K562 (cell line): Measurements from ENCODE around the gene GRWD1. TPM values are rescaled to one million over a fixed set of nuclear protein-coding genes. Genes with fewer than 3 reads are reported as not detected.

Experiments used
- ARNT ChIP-seq, 2 experiments: fragments of 450-650 bp; IDR thresholded peaks; 2 replicates each; pipeline ENCODE4 v1.6.1; 2016; ENCODE audit warnings: mild to moderate bottlenecking in 1 of 2
- E2F3 ChIP-seq: fragments of 250-450 bp; sonication (Bioruptor Pico); IDR thresholded peaks from 2 replicates; pipeline ENCODE4 v1.4.0; 2020; ENCODE audit warnings: mild to moderate bottlenecking
- ELF1 ChIP-seq: fragments of 200-800 bp; sonication (Bioruptor generic); IDR thresholded peaks from 2 replicates; pipeline ENCODE4 v1.6.1; 2016; ENCODE audit warnings: missing genetic modification characterization, missing compliant biosample characterization
- FOXM1 ChIP-seq, 2 experiments: fragments of 450-650 bp in 1 of 2; sonication (generic) in 1 of 2; formaldehyde crosslinking in 1 of 2; IDR thresholded peaks; 2 replicates each; pipeline versions ENCODE4 v1.6.1 to v1.9.0; 2017 to 2022; ENCODE audit warnings: low read depth in 2 of 2, mild to moderate bottlenecking in 2 of 2, missing genetic modification reagents in 1 of 2, moderate library complexity in 1 of 2
- KLF13 ChIP-seq: fragments of 450-650 bp; IDR thresholded peaks from 2 replicates; pipeline ENCODE4 v1.6.1; 2016; ENCODE audit warnings: missing genetic modification characterization, low read depth, mild to moderate bottlenecking, missing compliant biosample characterization, moderate library complexity, borderline replicate concordance
- RAD51 ChIP-seq: fragments of 450-650 bp; IDR thresholded peaks from 2 replicates; pipeline ENCODE4 v1.7.1; 2016; ENCODE audit warnings: low read depth, mild to moderate bottlenecking, borderline replicate concordance
- RFX7 ChIP-seq: fragments of 250-450 bp; sonication (Bioruptor Pico); IDR thresholded peaks from 2 replicates; pipeline ENCODE4 v1.5.1; 2021; ENCODE audit warnings: mild to moderate bottlenecking
- SMARCA5 ChIP-seq: fragments of 450-650 bp; IDR thresholded peaks from 2 replicates; pipeline ENCODE4 v1.6.1; 2016
- ZNF395 ChIP-seq: fragments of 200-800 bp; sonication (Bioruptor generic); IDR thresholded peaks from 2 replicates; pipeline ENCODE4 v1.6.1; 2017; ENCODE audit warnings: missing genetic modification characterization, missing compliant biosample characterization
- ZNF668 ChIP-seq: fragments of 250-450 bp; sonication (Bioruptor Pico); IDR thresholded peaks from 2 replicates; pipeline ENCODE4 v1.8.0; 2022; ENCODE audit warnings: mild to moderate bottlenecking, inconsistent platforms
- polyA plus RNA-seq, 8 experiments: library from polyadenylated mRNA; depleted of rRNA in 4 of 8; stranded (reverse) in 5 of 8; unstranded in 3 of 8; fragments of >200 nt; fragmentation: Nextera tagmentation in 2 of 8; fragmentation: Illumina TruSeq in 1 of 8; extraction: Ambion mirVana in 2 of 8; extraction: Trizol in 1 of 8; gene quantifications; 2 replicates each; pipeline versions ENCODE4 v1.2.1 to v1.2.3, GENCODE V29; 2011 to 2014; ENCODE audit warnings: inconsistent platforms in 1 of 8, missing spikeins in 1 of 8
- total RNA-seq, 7 experiments: library from RNA; depleted of rRNA in 6 of 7; stranded (reverse); fragments of >200 nt in 6 of 7; fragmentation: Illumina TruSeq in 2 of 7; extraction: Trizol in 2 of 7; gene quantifications; 2 replicates each; pipeline versions ENCODE4 v1.2.1 to v1.2.3, GENCODE V29; 2011 to 2021; ENCODE audit warnings: low replicate concordance in 1 of 7
- TF ChIP-seq, protein P1 (sequence below), 3 experiments: fragments of 200-800 bp in 1 of 3; fragments of 250-450 bp in 1 of 3; fragments of 450-650 bp in 1 of 3; sonication (Bioruptor Pico) in 1 of 3; sonication (Bioruptor generic) in 1 of 3; formaldehyde crosslinking in 1 of 3; IDR thresholded peaks; 2 replicates each; pipeline versions ENCODE4 v1.6.1 to v1.8.0; 2016 to 2022; ENCODE audit warnings: mild to moderate bottlenecking in 2 of 3, missing genetic modification characterization in 2 of 3, missing compliant biosample characterization in 1 of 3, moderate library complexity in 1 of 3
- TF ChIP-seq, protein P2 (sequence below), 2 experiments: fragments of 450-650 bp; conservative IDR thresholded peaks; 2 replicates each; pipeline ENCODE4 v1.6.1; 2017; ENCODE audit warnings: mild to moderate bottlenecking in 2 of 2, moderate library complexity in 2 of 2

The GRWD1 gene
- total and polyA plus RNA-seq, 9 of the 15 experiments (the other 6 are each of a cell fraction or from before 2014, with no cell fraction given): 1.5 to 87.2 (median 24.5) TPM

DNA sequence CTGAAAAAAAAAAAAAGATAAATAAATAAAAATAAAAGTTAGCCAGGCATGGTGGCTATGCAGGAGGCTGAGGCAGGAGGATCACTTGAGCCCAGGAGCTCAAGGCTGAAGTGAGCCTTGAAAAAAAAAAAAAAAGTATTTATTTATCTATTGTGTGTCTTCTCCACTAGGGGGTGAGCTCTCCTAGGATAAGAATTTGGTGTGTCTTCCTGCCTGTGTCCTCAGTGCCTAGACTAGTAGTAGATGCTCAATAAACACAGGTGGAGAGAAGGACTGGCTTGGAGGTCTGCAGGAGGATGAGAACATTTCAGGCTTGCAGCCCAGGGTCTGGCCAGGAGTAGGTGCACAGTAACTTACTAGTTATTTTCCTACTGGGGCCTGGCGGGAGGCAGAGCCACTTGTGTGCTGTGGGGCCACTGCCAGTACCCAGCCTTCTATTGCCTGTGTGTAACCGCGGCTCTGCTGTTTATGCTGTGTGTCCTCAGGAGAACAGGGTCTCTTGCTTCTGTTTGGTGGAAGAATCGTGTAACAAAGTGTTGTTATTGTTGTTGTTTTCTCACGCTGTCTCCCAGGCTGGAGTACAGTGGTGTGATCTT is 60.5 kb downstream of the GRWD1 start (continued):
- TF ChIP-seq, protein P1, sequence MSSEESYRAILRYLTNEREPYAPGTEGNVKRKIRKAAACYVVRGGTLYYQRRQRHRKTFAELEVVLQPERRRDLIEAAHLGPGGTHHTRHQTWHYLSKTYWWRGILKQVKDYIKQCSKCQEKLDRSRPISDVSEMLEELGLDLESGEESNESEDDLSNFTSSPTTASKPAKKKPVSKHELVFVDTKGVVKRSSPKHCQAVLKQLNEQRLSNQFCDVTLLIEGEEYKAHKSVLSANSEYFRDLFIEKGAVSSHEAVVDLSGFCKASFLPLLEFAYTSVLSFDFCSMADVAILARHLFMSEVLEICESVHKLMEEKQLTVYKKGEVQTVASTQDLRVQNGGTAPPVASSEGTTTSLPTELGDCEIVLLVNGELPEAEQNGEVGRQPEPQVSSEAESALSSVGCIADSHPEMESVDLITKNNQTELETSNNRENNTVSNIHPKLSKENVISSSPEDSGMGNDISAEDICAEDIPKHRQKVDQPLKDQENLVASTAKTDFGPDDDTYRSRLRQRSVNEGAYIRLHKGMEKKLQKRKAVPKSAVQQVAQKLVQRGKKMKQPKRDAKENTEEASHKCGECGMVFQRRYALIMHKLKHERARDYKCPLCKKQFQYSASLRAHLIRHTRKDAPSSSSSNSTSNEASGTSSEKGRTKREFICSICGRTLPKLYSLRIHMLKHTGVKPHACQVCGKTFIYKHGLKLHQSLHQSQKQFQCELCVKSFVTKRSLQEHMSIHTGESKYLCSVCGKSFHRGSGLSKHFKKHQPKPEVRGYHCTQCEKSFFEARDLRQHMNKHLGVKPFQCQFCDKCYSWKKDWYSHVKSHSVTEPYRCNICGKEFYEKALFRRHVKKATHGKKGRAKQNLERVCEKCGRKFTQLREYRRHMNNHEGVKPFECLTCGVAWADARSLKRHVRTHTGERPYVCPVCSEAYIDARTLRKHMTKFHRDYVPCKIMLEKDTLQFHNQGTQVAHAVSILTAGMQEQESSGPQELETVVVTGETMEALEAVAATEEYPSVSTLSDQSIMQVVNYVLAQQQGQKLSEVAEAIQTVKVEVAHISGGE (CRISPR knock-in tag; IDR thresholded peaks at IDR 0.05): no peak
- no peak; the same call in 1 of the 2 replicates for TF ChIP-seq RAD51
- TF ChIP-seq, protein P2, sequence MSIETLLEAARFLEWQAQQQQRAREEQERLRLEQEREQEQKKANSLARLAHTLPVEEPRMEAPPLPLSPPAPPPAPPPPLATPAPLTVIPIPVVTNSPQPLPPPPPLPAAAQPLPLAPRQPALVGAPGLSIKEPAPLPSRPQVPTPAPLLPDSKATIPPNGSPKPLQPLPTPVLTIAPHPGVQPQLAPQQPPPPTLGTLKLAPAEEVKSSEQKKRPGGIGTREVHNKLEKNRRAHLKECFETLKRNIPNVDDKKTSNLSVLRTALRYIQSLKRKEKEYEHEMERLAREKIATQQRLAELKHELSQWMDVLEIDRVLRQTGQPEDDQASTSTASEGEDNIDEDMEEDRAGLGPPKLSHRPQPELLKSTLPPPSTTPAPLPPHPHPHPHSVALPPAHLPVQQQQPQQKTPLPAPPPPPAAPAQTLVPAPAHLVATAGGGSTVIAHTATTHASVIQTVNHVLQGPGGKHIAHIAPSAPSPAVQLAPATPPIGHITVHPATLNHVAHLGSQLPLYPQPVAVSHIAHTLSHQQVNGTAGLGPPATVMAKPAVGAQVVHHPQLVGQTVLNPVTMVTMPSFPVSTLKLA (conservative IDR thresholded peaks at IDR 0.05): no peak
- TF ChIP-seq ZNF395: no peak
- TF ChIP-seq ELF1 (tag): peak; percentile 22; the same call in 1 of the 2 replicates
- TF ChIP-seq E2F3 (CRISPR knock-in tag): no peak
- peak; percentile 91; the same call in 1 of the 2 replicates for TF ChIP-seq SMARCA5
- 0 out of 4 replicates have a peak, but pooled peaks of 1 of the 2 experiments have one; percentile 69 for TF ChIP-seq ARNT (IDR thresholded peaks at IDR 0.05)
- peak; percentile 26; the same call in 1 of the 2 replicates for TF ChIP-seq KLF13
- no peak for TF ChIP-seq RFX7 (CRISPR knock-in tag)
- TF ChIP-seq ZNF668 (CRISPR knock-in tag): no peak
- no peak for TF ChIP-seq FOXM1 (IDR thresholded peaks at IDR 0.05; ENCODE audit: low read depth)
- no peak for TF ChIP-seq FOXM1 (CRISPR knock-in tag; IDR thresholded peaks at IDR 0.05; ENCODE audit: low read depth)
